ENCODE data around the gene RAB25. TPM values are rescaled to one million over a fixed set of nuclear protein-coding genes. Genes with fewer than 3 reads are reported as not detected.

The RAB25 gene
- total and polyA plus RNA-seq, 4 experiments from 2014 or later, result 0.53 to 6.6 (median 3.7) TPM

DNA sequence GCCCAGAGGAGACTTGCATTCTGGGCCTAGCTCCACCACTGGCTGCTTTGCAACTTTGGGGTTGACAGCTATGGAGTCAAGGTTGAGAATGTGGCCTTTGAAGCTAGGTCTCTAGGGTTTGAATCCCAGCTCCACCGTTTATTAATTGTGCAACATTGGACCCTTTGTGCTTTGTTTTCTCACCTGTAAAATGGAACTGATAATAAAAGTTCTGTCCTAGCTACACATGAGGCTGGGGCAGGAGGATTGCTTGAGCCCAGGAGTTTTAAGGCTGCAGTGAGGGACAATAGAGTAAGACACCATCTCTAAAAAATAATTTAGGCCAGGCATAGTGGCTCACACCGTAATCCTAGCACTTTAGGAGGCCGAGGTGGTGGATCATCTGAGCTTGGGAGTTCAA is 38.3 kb downstream of the RAB25 start:
- Histone ChIP-seq H3K27me3 (ENCODE audit: insufficient read depth, low read length) (no peaks in the 10 kb centered on the region), H3K4me3 (ENCODE audit: low read length in 2 of 2) (no peak overlapping the region), H3K4me1 (ENCODE audit: insufficient read depth, low read length) (peaks cover 54% of the 10 kb centered on the region), H3K36me3 (ENCODE audit: insufficient read depth, low read length) (no peaks in the 10 kb centered on the region), H3K27ac (ENCODE audit: low read depth, low read length) (no peak overlapping the region), H3K9me3 (ENCODE audit: control insufficient read depth in 1 of 2, low read length in 2 of 2) (no peaks in the 10 kb centered on the region)
- Mint-ChIP-seq H3K27me3 (peaks cover 0 to 4% of the 10 kb centered on the region in 2 donors), H3K4me1 (peaks cover 55 to 82% (median 64%) of the 10 kb centered on the region in 4 donors), H3K9me3 (peaks cover 0 to 3% (median 0%) of the 10 kb centered on the region in 8 donors), H3K36me3 (peaks cover 0 to 4% of the 10 kb centered on the region in 2 donors), H3K27ac (peak overlapping the region; percentile 86 to 100 (median 90)), H3K4me3 (no peak overlapping the region)
- CTCF ChIA-PET (ENCODE audit: partially characterized antibody), result interaction anchor here (1.5 to 18.7 kb wide), 5 partner anchors 8 to 125 kb away, joined by 3 to 716 read pairs (median 121); partner anchors contain the start of gene LMNA
- intact Hi-C loops (cut with micrococcal nuclease), result loop anchor here (10.0 kb wide), 1 partner anchor 406 kb away; the partner anchor contains the start of gene MEF2D
- DNase-seq, result no peak
- POLR2A ChIA-PET (ENCODE audit: partially characterized antibody), result interaction anchor here (1.2 to 19.7 kb wide), 2 partner anchors 23 to 114 kb away, joined by 5 to 527 read pairs; partner anchors contain the start of genes LMNA and PMF1

DNA sequence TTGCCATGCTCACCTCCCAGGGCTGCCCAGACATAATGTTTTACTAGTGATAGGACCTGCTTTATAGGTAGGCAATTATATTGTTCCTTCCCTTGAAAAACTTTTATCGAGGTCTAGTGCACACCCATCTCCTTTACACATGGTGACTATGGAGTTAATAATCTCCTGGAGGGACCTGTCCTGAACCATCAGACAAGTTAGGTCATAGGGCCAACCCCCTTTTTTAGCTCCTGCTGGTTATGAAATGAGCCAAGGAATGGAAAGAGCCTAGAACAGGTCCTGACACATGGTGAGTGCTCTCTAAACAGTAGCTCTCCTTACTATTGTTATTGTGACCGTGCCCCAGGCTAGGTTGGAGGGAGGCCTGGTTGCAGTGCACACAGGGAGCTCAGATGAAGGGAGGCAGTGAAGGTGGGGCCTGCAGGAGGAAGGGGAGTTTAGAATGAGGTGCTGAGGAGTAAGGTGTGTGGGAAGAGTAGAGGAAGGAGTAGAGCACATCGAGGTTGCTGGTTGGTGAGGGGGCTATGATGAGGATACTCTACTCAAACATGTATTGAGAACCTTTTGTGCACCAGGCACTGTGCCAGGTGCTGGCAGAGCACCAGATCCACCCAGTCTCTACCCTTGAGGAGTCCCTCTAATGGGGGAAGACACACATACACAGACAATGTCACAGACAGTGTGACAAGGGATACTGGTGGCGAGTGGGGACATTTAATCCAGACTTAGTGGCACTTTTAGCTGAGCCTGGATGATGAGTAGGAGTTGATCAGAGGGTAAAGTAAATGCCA is 39.4 kb downstream of the RAB25 start:
- peak overlapping the region; percentile 26 to 100 (median 92) for H3K27ac Mint-ChIP-seq
- H3K9me3 Mint-ChIP-seq, result peaks cover 0 to 3% (median 0%) of the 10 kb centered on the region in 8 donors
- CTCF ChIA-PET (ENCODE audit: partially characterized antibody), result interaction anchor here (0.7 to 18.7 kb wide), 7 partner anchors 7 to 893 kb away, joined by 3 to 716 read pairs (median 10); partner anchors contain the start of gene LMNA
- H3K4me3 Mint-ChIP-seq, result peak overlapping the region in 1 of 8 donors; percentile 40
- no peak for DNase-seq
- Histone ChIP-seq H3K36me3 (ENCODE audit: insufficient read depth, low read length) (no peaks in the 10 kb centered on the region), H3K27ac (ENCODE audit: low read depth, low read length) (no peak overlapping the region), H3K4me1 (ENCODE audit: insufficient read depth, low read length) (peaks cover 64% of the 10 kb centered on the region), H3K9me3 (ENCODE audit: control insufficient read depth in 1 of 2, low read length in 2 of 2) (no peaks in the 10 kb centered on the region), H3K27me3 (ENCODE audit: insufficient read depth, low read length) (no peaks in the 10 kb centered on the region), H3K4me3 (ENCODE audit: low read length in 2 of 2) (no peak overlapping the region)
- peaks cover 0 to 4% of the 10 kb centered on the region in 2 donors for H3K27me3 Mint-ChIP-seq
- peaks cover 64 to 91% (median 73%) of the 10 kb centered on the region in 4 donors for H3K4me1 Mint-ChIP-seq
- POLR2A ChIA-PET (ENCODE audit: partially characterized antibody), result interaction anchor here (19.7 kb wide), 1 partner anchor 22 kb away, joined by 527 read pairs; the partner anchor contains the start of gene LMNA
- H3K36me3 Mint-ChIP-seq, result peaks cover 0 to 4% of the 10 kb centered on the region in 2 donors
- intact Hi-C loops (cut with micrococcal nuclease), result no loop called here

- ChIA-PET POLR2A (ENCODE audit: partially characterized antibody) (interaction anchor here (19.7 kb wide), 1 partner anchor 20 kb away, joined by 527 read pairs; the partner anchor contains the start of gene LMNA), CTCF (ENCODE audit: partially characterized antibody) (interaction anchor here (0.9 to 18.7 kb wide), 4 partner anchors 10 to 124 kb away, joined by 3 to 716 read pairs (median 80); partner anchors contain the start of gene LMNA)
- Histone ChIP-seq H3K27ac (ENCODE audit: low read depth, low read length) (no peak overlapping the region), H3K4me3 (ENCODE audit: low read length in 2 of 2) (no peak overlapping the region), H3K9me3 (ENCODE audit: control insufficient read depth in 1 of 2, low read length in 2 of 2) (no peaks in the 10 kb centered on the region), H3K4me1 (ENCODE audit: insufficient read depth, low read length) (peaks cover 61% of the 10 kb centered on the region), H3K27me3 (ENCODE audit: insufficient read depth, low read length) (no peaks in the 10 kb centered on the region), H3K36me3 (ENCODE audit: insufficient read depth, low read length) (no peaks in the 10 kb centered on the region)
- H3K9me3 Mint-ChIP-seq, result peaks cover 0 to 2% (median 0%) of the 10 kb centered on the region in 8 donors
- peaks cover 0 to 2% of the 10 kb centered on the region in 2 donors for H3K27me3 Mint-ChIP-seq
- H3K4me3 Mint-ChIP-seq, result peak overlapping the region in 1 of 8 donors; percentile 52
- intact Hi-C loops (cut with micrococcal nuclease), result no loop called here
- H3K27ac Mint-ChIP-seq, result peak overlapping the region; percentile 55 to 100 (median 100)
- H3K4me1 Mint-ChIP-seq, result peaks cover 54 to 91% (median 72%) of the 10 kb centered on the region in 4 donors
- H3K36me3 Mint-ChIP-seq, result peaks cover 0 to 6% of the 10 kb centered on the region in 2 donors
- DNase-seq, result no peak
Measured at GRCh38 chr1:156101880-156102279, 40.9 kb downstream of the RAB25 start.

DNA sequence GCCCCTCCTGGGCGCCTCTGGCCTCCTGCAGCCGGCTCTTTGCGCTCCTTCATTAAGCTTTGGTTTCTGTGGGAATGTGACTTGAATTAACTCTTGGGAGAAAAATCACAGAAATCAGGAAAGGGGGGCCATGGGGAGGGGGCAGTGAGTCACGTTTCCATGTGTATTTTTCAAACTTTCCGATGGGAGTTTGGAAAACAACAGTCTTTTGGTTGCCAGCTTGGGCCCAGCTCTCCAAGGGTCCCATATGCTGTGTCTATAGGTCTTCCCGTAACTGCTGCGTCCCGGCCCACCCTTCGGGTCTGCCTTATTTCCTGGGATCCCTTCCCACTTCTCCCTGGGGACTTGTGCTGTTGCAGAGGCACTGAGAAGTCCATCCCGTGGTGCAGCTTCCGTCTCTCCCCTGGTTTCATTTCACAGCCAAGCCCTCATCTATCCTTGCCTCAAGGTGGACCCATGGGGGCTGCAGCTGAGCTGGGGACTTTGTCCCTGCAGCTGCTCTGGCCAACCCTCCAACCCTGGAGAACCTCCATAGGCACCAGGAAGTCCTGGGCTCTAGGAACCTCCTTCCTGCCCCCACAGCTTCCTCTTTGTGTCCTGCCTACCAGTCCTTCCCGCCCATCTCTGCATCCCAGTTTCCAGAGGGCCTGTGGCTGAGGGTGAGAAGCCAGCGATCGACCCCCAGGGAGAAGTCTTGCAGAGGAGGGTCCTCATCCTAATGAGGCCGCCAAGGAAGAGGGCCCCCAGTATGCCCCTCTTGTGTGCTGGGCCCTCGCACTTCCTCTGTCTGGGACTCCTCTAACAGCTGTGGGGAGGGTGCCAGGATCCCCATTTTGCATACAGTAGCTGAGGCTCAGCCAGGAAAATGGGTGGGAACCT is 41.9 kb downstream of the RAB25 start:
- Mint-ChIP-seq H3K9me3 (peaks cover 0 to 2% (median 0%) of the 10 kb centered on the region in 8 donors), H3K4me1 (peaks cover 50 to 91% (median 66%) of the 10 kb centered on the region in 4 donors), H3K4me3 (peak overlapping the region in 2 of 8 donors; percentile 21 to 88), H3K27ac (peak overlapping the region; percentile 90 to 100 (median 100)), H3K27me3 (no peaks in the 10 kb centered on the region), H3K36me3 (peaks cover 0 to 4% of the 10 kb centered on the region in 2 donors)
- no peaks in the 10 kb centered on the region for H3K27me3 ChIP-seq (ENCODE audit: insufficient read depth, low read length)
- CTCF ChIA-PET (ENCODE audit: partially characterized antibody), result interaction anchor here (0.9 to 18.7 kb wide), 3 partner anchors 9 to 29 kb away, joined by 4 to 716 read pairs (median 12); no protein-coding TSS in a partner anchor
- intact Hi-C loops (cut with micrococcal nuclease), result no loop called here
- H3K4me3 ChIP-seq (ENCODE audit: low read length in 2 of 2), result no peak overlapping the region
- POLR2A ChIA-PET (ENCODE audit: partially characterized antibody), result interaction anchor here (19.7 kb wide), 1 partner anchor 19 kb away, joined by 527 read pairs; the partner anchor contains the start of gene LMNA
- no peak for DNase-seq
- H3K9me3 ChIP-seq (ENCODE audit: control insufficient read depth in 1 of 2, low read length in 2 of 2), result no peaks in the 10 kb centered on the region
- H3K4me1 ChIP-seq (ENCODE audit: insufficient read depth, low read length), result peaks cover 58% of the 10 kb centered on the region
- H3K36me3 ChIP-seq (ENCODE audit: insufficient read depth, low read length), result no peaks in the 10 kb centered on the region
- peak overlapping the region; percentile 94 for H3K27ac ChIP-seq (ENCODE audit: low read depth, low read length)

GRCh38 chr1:156103521-156103947 is 42.6 kb downstream of the RAB25 start:
- Mint-ChIP-seq H3K36me3 (peaks cover 0 to 4% of the 10 kb centered on the region in 2 donors), H3K9me3 (peaks cover 0 to 2% (median 0%) of the 10 kb centered on the region in 8 donors), H3K4me1 (peaks cover 45 to 89% (median 61%) of the 10 kb centered on the region in 4 donors), H3K4me3 (peak overlapping the region in 6 of 8 donors; percentile 51 to 88 (median 74)), H3K27me3 (no peaks in the 10 kb centered on the region), H3K27ac (peak overlapping the region; percentile 90 to 100 (median 100))
- POLR2A ChIA-PET (ENCODE audit: partially characterized antibody), result interaction anchor here (1.0 to 19.7 kb wide), 3 partner anchors 10 to 110 kb away, joined by 3 to 527 read pairs (median 6); partner anchors contain the start of genes LMNA and PMF1
- peaks cover 55% of the 10 kb centered on the region for H3K4me1 ChIP-seq (ENCODE audit: insufficient read depth, low read length)
- peak in 2 of 5 donors; percentile 54 to 86 for DNase-seq
- H3K27ac ChIP-seq (ENCODE audit: low read depth, low read length), result peak overlapping the region; percentile 94
- no peaks in the 10 kb centered on the region for H3K9me3 ChIP-seq (ENCODE audit: control insufficient read depth in 1 of 2, low read length in 2 of 2)
- CTCF ChIA-PET (ENCODE audit: partially characterized antibody), result interaction anchor here (0.5 to 18.7 kb wide), 5 partner anchors 8 to 120 kb away, joined by 3 to 716 read pairs (median 12); no protein-coding TSS in a partner anchor
- no peaks in the 10 kb centered on the region for H3K36me3 ChIP-seq (ENCODE audit: insufficient read depth, low read length)
- intact Hi-C loops (cut with micrococcal nuclease), result no loop called here
- H3K27me3 ChIP-seq (ENCODE audit: insufficient read depth, low read length), result no peaks in the 10 kb centered on the region
- no peak overlapping the region for H3K4me3 ChIP-seq (ENCODE audit: low read length in 2 of 2)

GRCh38 chr1:156104065-156104810 is 43.3 kb downstream of the RAB25 start:
- Histone ChIP-seq H3K36me3 (ENCODE audit: insufficient read depth, low read length) (no peaks in the 10 kb centered on the region), H3K4me3 (ENCODE audit: low read length in 2 of 2) (no peak overlapping the region), H3K9me3 (ENCODE audit: control insufficient read depth in 1 of 2, low read length in 2 of 2) (no peaks in the 10 kb centered on the region), H3K4me1 (ENCODE audit: insufficient read depth, low read length) (peaks cover 55% of the 10 kb centered on the region), H3K27me3 (ENCODE audit: insufficient read depth, low read length) (no peaks in the 10 kb centered on the region), H3K27ac (ENCODE audit: low read depth, low read length) (peak overlapping the region; percentile 94)
- ChIA-PET CTCF (ENCODE audit: partially characterized antibody) (interaction anchor here (0.5 to 18.7 kb wide), 5 partner anchors 8 to 119 kb away, joined by 3 to 716 read pairs (median 12); no protein-coding TSS in a partner anchor), POLR2A (ENCODE audit: partially characterized antibody) (interaction anchor here (1.0 to 19.7 kb wide), 4 partner anchors 8 to 109 kb away, joined by 3 to 527 read pairs (median 16); partner anchors contain the start of genes LMNA and PMF1)
- Mint-ChIP-seq H3K4me3 (peak overlapping the region; percentile 60 to 88 (median 74)), H3K36me3 (peaks cover 0 to 4% of the 10 kb centered on the region in 2 donors), H3K9me3 (peaks cover 0 to 2% (median 0%) of the 10 kb centered on the region in 8 donors), H3K4me1 (peaks cover 42 to 86% (median 60%) of the 10 kb centered on the region in 4 donors), H3K27me3 (no peaks in the 10 kb centered on the region), H3K27ac (peak overlapping the region; percentile 90 to 100 (median 100))
- intact Hi-C loops (cut with micrococcal nuclease), result no loop called here
- DNase-seq, result peak; percentile 78 to 90 (median 83)
